ENCODE results near the gene VAPB. TPM values are rescaled to one million over a fixed set of nuclear protein-coding genes. Genes with fewer than 3 reads are reported as not detected.

VAPB gene
- total RNA-seq, 1 donor from 2014 or later: 55.3 TPM

DNA sequence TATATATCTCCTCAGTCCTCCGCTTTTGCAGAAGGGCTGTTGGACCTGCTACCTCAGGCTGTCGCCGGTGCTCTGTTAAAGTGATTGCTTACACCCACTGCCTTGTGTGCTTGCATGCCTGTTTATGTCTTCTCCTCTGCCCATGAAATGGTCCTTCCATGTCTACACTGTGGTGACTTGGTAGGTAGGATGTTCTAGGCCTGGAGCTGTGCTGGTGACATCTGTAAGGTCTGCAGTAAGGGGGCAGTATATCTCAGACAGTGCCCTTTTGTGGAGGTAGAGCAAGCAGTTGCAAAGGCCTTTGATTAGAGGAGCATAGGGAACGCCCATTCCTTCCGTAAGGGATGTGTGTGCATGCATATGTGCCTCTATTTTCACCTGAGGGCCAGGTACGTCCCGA is 40.3 kb downstream of the VAPB start:
- H3K4me1 Mint-ChIP-seq (ENCODE audit: low read depth): peaks cover 29% of the 10 kb centered on the region
- DNase-seq (ENCODE audit: low spot score): no peak
- no peaks in the 10 kb centered on the region for H3K27me3 Mint-ChIP-seq (ENCODE audit: low read depth)
- TF ChIP-seq, protein P1, sequence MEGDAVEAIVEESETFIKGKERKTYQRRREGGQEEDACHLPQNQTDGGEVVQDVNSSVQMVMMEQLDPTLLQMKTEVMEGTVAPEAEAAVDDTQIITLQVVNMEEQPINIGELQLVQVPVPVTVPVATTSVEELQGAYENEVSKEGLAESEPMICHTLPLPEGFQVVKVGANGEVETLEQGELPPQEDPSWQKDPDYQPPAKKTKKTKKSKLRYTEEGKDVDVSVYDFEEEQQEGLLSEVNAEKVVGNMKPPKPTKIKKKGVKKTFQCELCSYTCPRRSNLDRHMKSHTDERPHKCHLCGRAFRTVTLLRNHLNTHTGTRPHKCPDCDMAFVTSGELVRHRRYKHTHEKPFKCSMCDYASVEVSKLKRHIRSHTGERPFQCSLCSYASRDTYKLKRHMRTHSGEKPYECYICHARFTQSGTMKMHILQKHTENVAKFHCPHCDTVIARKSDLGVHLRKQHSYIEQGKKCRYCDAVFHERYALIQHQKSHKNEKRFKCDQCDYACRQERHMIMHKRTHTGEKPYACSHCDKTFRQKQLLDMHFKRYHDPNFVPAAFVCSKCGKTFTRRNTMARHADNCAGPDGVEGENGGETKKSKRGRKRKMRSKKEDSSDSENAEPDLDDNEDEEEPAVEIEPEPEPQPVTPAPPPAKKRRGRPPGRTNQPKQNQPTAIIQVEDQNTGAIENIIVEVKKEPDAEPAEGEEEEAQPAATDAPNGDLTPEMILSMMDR (IDR thresholded peaks at IDR 0.05): no peak
- no peak overlapping the region for H3K4me3 Mint-ChIP-seq (ENCODE audit: unreplicated experiment)
- H3K36me3 Mint-ChIP-seq (ENCODE audit: low read depth): peaks cover 2% of the 10 kb centered on the region
- H3K9me3 Mint-ChIP-seq (ENCODE audit: low read depth): no peaks in the 10 kb centered on the region
- no peak overlapping the region for H3K27ac Mint-ChIP-seq (ENCODE audit: unreplicated experiment)

DNA sequence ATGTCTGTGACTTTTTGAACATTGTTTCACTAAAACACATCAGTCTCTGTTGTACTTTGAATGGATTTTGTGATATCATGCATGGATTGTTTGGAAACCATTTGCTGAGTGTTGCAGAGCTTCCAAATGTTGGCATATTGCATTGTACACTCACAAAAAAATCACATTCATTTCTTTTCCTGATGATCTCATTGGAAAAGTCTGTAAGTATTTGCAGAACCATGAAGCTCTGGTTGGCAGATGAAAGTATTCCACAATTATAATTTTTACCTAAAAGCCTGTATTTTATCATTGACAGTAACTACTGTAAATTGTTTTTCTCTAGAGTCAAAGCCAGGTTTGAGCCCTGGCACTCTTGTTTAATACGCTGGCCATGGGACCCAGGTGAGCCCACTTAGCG is 42.1 kb downstream of the VAPB start:
- no peak overlapping the region for H3K4me3 Mint-ChIP-seq (ENCODE audit: unreplicated experiment)
- H3K27me3 Mint-ChIP-seq (ENCODE audit: low read depth): no peaks in the 10 kb centered on the region
- DNase-seq (ENCODE audit: low spot score): no peak
- peaks cover 29% of the 10 kb centered on the region for H3K4me1 Mint-ChIP-seq (ENCODE audit: low read depth)
- H3K36me3 Mint-ChIP-seq (ENCODE audit: low read depth): no peaks in the 10 kb centered on the region
- TF ChIP-seq, protein P1 (IDR thresholded peaks at IDR 0.05): no peak
- no peak overlapping the region for H3K27ac Mint-ChIP-seq (ENCODE audit: unreplicated experiment)
- no peaks in the 10 kb centered on the region for H3K9me3 Mint-ChIP-seq (ENCODE audit: low read depth)

DNA sequence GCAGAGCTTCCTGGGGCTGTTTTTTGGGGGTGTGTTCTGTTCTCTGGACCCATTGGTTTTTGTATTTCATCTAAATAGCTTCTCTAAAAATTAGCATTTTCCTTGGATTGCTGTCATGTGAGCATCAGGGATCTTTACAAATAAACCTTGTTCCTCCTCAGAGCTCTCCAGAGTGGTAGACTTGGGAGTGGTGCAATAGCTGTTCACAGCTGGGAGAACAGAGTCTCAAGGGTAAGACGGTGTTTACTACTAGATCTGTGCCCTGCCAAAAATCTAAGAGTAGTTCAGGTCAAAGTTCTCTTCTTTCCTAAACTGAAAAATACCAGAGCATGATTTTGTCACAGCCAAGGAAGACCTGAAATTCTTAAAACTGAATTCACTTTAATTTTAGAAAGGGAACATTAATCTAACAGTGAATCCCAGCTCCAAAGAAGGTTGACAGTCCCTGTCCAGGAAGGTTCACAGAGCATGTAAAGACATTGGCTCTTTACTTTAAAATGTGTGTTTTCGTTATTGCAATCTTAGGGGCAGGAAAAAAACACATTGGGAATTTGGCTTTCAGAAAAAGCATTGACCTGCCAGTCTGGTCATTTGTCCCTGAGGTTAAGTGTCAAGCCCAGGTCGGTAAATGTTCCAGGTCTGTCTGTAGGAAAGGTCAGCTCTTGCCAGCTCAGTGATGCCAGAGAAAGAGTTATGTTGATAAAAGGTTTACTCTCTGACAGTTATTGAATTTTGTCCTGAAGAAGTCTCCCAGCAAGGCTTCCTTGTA is 43.3 kb downstream of the VAPB start:
- no peak for DNase-seq (ENCODE audit: low spot score)
- H3K27ac Mint-ChIP-seq (ENCODE audit: unreplicated experiment): no peak overlapping the region
- peaks cover 29% of the 10 kb centered on the region for H3K4me1 Mint-ChIP-seq (ENCODE audit: low read depth)
- no peaks in the 10 kb centered on the region for H3K27me3 Mint-ChIP-seq (ENCODE audit: low read depth)
- H3K36me3 Mint-ChIP-seq (ENCODE audit: low read depth): no peaks in the 10 kb centered on the region
- no peak overlapping the region for H3K4me3 Mint-ChIP-seq (ENCODE audit: unreplicated experiment)
- H3K9me3 Mint-ChIP-seq (ENCODE audit: low read depth): no peaks in the 10 kb centered on the region
- TF ChIP-seq, protein P1 (IDR thresholded peaks at IDR 0.05): no peak

DNA sequence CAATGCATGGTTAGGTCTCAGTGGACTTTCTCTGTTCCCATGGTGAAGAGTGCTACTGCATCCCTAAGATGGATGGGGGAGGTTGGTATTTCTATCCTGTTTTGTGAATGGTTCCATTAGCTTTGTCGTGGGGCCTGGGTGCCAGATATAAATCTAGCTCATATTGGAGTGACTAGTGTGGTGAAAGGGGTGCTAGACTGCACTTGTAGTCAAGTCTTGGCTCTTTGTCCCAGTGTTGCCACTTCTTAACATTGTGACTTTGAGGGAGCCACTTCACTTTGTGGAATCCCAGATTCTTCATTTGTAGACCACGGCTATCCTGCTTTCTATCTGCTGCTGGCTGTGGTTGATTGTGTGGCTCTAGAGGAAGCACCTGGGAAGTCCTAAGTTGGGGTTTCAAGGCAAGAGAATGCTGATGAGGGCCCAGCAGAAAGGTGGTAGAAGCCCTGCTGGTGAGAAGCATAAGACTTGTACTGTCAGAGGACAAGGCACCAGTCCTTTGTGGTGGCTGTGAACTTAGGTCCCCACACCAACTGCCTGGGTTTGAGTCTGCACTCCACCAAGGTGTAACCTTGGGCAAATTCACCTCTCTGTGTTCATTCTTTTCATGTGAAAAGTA is 44.1 kb downstream of the VAPB start:
- no peak overlapping the region for H3K27ac Mint-ChIP-seq (ENCODE audit: unreplicated experiment)

DNA sequence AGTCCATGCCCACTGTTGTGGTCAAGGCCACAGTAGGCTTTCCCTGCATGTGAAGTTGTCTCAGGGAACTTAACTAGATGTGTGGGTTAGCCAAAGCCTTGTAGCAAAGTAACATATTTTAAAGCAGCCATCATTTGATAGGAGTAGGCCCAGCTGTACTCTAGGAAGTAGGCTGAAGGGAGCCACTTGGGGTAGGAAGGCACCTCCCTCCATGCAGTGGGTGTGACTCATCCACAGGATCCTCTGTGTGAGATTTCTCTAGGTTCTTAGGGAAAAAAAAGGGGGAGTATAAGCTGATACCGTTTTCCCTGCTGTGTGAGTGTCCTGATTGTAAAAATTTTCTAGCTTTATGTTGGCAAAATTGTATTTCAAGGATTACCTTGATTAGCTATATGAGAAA is 44.7 kb downstream of the VAPB start:
- TF ChIP-seq, protein P1 (IDR thresholded peaks at IDR 0.05): no peak
- H3K4me3 Mint-ChIP-seq (ENCODE audit: unreplicated experiment): no peak overlapping the region
- H3K36me3 Mint-ChIP-seq (ENCODE audit: low read depth): peaks cover 2% of the 10 kb centered on the region
- no peak overlapping the region for H3K27ac Mint-ChIP-seq (ENCODE audit: unreplicated experiment)
- DNase-seq (ENCODE audit: low spot score): no peak
- H3K27me3 Mint-ChIP-seq (ENCODE audit: low read depth): no peaks in the 10 kb centered on the region
- peaks cover 29% of the 10 kb centered on the region for H3K4me1 Mint-ChIP-seq (ENCODE audit: low read depth)
- no peaks in the 10 kb centered on the region for H3K9me3 Mint-ChIP-seq (ENCODE audit: low read depth)

More for the DNA sequence above, 44.1 kb downstream of the VAPB start:
- no peaks in the 10 kb centered on the region for H3K27me3 Mint-ChIP-seq (ENCODE audit: low read depth)
- H3K36me3 Mint-ChIP-seq (ENCODE audit: low read depth): no peaks in the 10 kb centered on the region
- DNase-seq (ENCODE audit: low spot score): no peak
- H3K4me1 Mint-ChIP-seq (ENCODE audit: low read depth): peaks cover 29% of the 10 kb centered on the region
- TF ChIP-seq, protein P1 (IDR thresholded peaks at IDR 0.05): no peak
- no peaks in the 10 kb centered on the region for H3K9me3 Mint-ChIP-seq (ENCODE audit: low read depth)
- no peak overlapping the region for H3K4me3 Mint-ChIP-seq (ENCODE audit: unreplicated experiment)

Data from chondrocyte (in vitro differentiated cells).